Kidney epithelial cell (primary cell): Measurements from ENCODE around the gene TRIM54. TPM values are rescaled to one million over a fixed set of nuclear protein-coding genes. Genes with fewer than 3 reads are reported as not detected.

Experiments used
- DNase-seq: peaks from one replicate; pipeline ENCODE4 v3.0.0-alpha.2; 2010; ENCODE audit warnings: low read depth
- H3K27me3 ChIP-seq: 2 replicates; pipeline ENCODE4 v1.6.0; 2011; ENCODE audit warnings: low read length; ENCODE audit not compliant: control insufficient read depth, insufficient read depth
- H3K36me3 ChIP-seq: 2 replicates; pipeline ENCODE4 v1.5.1; 2011; ENCODE audit warnings: low read length; ENCODE audit not compliant: control insufficient read depth, insufficient read depth
- H3K4me3 ChIP-seq: 2 replicates; pipeline ENCODE4 v1.5.1; 2011; ENCODE audit warnings: low read depth, mild to moderate bottlenecking, control low read depth, low read length
- CTCF ChIP-seq: IDR thresholded peaks from 2 replicates; pipeline ENCODE4 v1.5.1; 2011; ENCODE audit warnings: mild to moderate bottlenecking, moderate library complexity, low read length, control low read depth, inconsistent platforms; ENCODE audit not compliant: insufficient read depth, poor library complexity, severe bottlenecking
- total RNA-seq: library from RNA; depleted of rRNA; stranded (reverse); fragments of >200 nt; gene quantifications from 2 replicates; pipeline ENCODE4 v1.2.3, GENCODE V29; 2015

TRIM54 gene
- total RNA-seq, 1 donor from 2014 or later: 0.33 TPM

- no peak overlapping the region for H3K4me3 ChIP-seq
- H3K36me3 ChIP-seq: no peaks in the 10 kb centered on the region
- peaks cover 45% of the 10 kb centered on the region for H3K27me3 ChIP-seq
- DNase-seq: no peak
- no peak for TF ChIP-seq CTCF
Measured at GRCh38 chr2:27305516-27305915, 23.3 kb downstream of the TRIM54 start.

DNA sequence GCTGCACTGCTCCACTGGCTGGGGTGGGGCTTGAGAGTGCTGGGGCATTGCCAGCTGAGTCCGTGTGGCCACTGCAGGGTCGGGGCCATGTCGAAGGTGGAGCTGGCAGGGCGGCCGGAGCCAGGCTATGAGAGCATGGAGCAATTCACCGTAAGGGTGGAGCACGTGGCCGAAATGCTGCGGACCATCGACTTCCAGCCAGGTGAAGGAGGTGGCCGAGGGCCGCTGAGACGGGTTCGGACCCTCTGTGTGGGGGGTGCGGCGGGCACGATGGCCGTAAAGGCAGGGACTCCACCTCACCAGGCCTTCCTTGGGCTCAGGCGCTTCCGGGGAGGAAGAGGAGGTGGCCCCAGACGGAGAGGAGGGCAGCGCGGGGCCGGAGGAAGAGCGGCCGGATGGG is 23.9 kb downstream of the TRIM54 start:
- DNase-seq: no peak
- no peak overlapping the region for H3K4me3 ChIP-seq
- H3K36me3 ChIP-seq: no peaks in the 10 kb centered on the region
- TF ChIP-seq CTCF: no peak
- peaks cover 45% of the 10 kb centered on the region for H3K27me3 ChIP-seq

GRCh38 chr2:27306573-27307286 is 24.5 kb downstream of the TRIM54 start:
- TF ChIP-seq CTCF: peak; percentile 7
- H3K36me3 ChIP-seq: no peaks in the 10 kb centered on the region
- no peak overlapping the region for H3K4me3 ChIP-seq
- H3K27me3 ChIP-seq: peaks cover 45% of the 10 kb centered on the region
- no peak for DNase-seq

DNA sequence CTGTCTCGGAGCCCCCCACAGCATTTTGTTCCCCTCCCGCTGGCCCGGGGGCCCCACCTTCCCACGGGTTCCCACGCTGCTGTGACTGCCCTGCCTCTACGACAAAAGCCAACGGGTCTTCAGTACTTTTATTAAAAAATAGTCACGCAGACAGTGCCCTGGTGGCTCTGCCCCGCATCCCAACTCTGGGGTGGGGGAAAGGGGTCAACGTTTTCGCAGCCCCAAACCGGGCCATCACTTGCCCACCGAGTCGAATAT is 25.0 kb downstream of the TRIM54 start:
- Histone ChIP-seq H3K27me3 (peaks cover 45% of the 10 kb centered on the region), H3K4me3 (no peak overlapping the region), H3K36me3 (no peaks in the 10 kb centered on the region)
- TF ChIP-seq CTCF: no peak
- DNase-seq: no peak

- H3K4me3 ChIP-seq: no peak overlapping the region
- H3K27me3 ChIP-seq: peaks cover 45% of the 10 kb centered on the region
- no peaks in the 10 kb centered on the region for H3K36me3 ChIP-seq
- DNase-seq: no peak
- TF ChIP-seq CTCF: no peak
Measured at GRCh38 chr2:27307545-27308358, 25.5 kb downstream of the TRIM54 start.
